GM20000 (cell line): Measurements from ENCODE around the gene NIN.

Experiments
- DNase-seq: peaks from one replicate; pipeline ENCODE4 v3.0.0; 2012; ENCODE audit warnings: low spot score
- TF ChIP-seq, protein P1 (sequence below): IDR thresholded peaks from 2 replicates; pipeline ENCODE4 v1.5.1; 2012; ENCODE audit warnings: mild to moderate bottlenecking, control low read depth; ENCODE audit errors: extremely low read depth, missing control alignments

NIN gene, protein sequence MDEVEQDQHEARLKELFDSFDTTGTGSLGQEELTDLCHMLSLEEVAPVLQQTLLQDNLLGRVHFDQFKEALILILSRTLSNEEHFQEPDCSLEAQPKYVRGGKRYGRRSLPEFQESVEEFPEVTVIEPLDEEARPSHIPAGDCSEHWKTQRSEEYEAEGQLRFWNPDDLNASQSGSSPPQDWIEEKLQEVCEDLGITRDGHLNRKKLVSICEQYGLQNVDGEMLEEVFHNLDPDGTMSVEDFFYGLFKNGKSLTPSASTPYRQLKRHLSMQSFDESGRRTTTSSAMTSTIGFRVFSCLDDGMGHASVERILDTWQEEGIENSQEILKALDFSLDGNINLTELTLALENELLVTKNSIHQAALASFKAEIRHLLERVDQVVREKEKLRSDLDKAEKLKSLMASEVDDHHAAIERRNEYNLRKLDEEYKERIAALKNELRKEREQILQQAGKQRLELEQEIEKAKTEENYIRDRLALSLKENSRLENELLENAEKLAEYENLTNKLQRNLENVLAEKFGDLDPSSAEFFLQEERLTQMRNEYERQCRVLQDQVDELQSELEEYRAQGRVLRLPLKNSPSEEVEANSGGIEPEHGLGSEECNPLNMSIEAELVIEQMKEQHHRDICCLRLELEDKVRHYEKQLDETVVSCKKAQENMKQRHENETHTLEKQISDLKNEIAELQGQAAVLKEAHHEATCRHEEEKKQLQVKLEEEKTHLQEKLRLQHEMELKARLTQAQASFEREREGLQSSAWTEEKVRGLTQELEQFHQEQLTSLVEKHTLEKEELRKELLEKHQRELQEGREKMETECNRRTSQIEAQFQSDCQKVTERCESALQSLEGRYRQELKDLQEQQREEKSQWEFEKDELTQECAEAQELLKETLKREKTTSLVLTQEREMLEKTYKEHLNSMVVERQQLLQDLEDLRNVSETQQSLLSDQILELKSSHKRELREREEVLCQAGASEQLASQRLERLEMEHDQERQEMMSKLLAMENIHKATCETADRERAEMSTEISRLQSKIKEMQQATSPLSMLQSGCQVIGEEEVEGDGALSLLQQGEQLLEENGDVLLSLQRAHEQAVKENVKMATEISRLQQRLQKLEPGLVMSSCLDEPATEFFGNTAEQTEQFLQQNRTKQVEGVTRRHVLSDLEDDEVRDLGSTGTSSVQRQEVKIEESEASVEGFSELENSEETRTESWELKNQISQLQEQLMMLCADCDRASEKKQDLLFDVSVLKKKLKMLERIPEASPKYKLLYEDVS (N-terminal part only)

DNA sequence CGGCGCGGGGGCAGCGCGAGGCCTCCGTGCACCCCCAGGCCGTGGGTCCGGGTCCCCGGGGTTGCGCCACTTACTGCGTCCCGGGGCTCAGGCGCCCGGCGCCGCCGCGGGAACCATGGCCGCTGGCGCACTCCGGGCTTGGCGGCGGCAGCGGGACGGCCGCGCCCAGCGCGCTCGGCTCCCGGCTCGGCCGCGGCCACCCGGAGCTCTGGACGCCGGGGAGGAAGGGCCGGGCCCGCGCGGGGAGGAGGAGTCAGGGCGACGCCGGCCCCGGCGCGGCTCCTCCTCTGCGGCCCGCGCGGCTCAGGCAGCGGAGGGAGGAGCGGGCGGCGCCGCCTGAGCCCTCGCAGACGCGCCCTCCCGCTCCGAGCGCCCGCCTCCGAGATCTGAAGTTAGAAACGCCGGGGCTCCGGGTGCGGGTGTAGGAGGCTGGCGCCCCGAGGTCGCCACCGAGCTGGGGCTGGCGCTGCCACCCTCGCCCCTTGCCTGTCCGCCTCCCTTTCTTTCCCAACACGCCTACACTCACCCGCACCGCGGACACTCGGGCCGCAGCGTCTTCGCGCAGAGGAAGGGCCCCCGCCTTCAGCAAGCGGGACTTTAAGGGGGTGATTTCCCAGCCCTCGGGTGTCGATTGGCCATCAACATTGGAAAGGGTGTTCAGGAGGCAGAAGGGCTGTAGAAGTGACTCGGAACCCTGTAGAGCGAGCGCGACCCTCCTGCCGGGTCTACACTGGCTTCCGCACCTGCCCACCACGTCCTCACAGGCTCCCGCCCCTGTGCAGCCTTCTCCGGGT lies at the start of gene NIN:
Gene NIN (minus strand): TSS at position 231 of the 794 bp plus-strand sequence. CDS start 9,106 bp downstream, outside the sequence.
- TF ChIP-seq, protein P1, sequence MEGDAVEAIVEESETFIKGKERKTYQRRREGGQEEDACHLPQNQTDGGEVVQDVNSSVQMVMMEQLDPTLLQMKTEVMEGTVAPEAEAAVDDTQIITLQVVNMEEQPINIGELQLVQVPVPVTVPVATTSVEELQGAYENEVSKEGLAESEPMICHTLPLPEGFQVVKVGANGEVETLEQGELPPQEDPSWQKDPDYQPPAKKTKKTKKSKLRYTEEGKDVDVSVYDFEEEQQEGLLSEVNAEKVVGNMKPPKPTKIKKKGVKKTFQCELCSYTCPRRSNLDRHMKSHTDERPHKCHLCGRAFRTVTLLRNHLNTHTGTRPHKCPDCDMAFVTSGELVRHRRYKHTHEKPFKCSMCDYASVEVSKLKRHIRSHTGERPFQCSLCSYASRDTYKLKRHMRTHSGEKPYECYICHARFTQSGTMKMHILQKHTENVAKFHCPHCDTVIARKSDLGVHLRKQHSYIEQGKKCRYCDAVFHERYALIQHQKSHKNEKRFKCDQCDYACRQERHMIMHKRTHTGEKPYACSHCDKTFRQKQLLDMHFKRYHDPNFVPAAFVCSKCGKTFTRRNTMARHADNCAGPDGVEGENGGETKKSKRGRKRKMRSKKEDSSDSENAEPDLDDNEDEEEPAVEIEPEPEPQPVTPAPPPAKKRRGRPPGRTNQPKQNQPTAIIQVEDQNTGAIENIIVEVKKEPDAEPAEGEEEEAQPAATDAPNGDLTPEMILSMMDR = no peak
- peak; percentile 93 for DNase-seq

DNA sequence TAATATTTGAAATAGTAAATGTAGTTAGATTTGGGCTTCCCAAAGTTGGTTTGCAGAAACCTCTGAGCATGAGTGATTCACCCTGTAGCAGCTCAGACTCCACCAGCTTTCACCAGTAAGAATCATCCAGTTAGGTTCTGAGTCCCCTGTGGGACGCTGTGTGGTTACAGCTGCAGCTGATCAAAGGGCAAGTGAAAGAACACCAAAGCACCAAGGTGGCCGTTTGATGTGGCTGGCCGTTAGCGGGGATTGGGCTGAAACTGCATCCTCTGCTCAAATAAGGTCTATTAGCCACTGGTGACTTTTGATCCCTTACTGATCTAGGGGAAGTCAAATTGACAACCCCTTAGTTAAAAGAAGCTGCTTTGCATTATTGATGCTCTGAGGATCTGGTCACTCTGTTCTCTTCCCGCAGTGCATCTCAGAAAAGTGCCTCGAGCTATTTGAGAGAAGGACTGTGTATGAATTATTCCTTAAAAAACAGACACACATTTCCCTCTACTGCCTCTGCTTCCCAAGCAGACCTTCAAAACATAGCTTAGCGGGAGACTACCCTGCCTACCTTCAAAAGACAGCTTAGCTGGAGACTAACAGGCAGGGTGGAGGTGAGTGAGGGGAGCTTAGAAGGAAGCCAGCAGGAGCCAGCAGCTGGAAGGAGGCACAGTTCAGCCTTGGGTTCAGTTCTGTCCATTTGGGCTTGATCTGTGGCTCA lies 44.6 kb upstream of the NIN start:
- peak; percentile 88 for DNase-seq
- TF ChIP-seq, protein P1 = no peak

DNA sequence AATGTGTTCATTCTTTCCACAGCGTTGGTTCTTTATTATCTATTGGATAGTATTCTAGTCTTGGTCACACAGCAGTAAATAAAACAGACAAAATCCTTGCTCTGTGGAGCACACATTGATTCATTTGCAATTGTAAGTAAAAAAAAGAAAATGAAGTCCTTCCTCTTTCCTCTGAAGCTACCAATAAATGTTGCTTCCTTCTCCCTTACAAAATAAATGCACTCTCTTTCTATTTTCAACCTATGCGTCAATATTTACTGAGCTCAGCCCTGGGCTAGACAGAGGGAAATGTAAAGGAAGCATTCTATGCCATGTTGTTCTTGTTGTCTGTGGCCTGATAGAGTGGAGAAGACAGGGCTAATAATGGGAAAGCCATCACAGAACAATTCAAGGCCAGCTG lies 43.8 kb upstream of the NIN start:
- no peak for DNase-seq
- TF ChIP-seq, protein P1 = no peak

DNA sequence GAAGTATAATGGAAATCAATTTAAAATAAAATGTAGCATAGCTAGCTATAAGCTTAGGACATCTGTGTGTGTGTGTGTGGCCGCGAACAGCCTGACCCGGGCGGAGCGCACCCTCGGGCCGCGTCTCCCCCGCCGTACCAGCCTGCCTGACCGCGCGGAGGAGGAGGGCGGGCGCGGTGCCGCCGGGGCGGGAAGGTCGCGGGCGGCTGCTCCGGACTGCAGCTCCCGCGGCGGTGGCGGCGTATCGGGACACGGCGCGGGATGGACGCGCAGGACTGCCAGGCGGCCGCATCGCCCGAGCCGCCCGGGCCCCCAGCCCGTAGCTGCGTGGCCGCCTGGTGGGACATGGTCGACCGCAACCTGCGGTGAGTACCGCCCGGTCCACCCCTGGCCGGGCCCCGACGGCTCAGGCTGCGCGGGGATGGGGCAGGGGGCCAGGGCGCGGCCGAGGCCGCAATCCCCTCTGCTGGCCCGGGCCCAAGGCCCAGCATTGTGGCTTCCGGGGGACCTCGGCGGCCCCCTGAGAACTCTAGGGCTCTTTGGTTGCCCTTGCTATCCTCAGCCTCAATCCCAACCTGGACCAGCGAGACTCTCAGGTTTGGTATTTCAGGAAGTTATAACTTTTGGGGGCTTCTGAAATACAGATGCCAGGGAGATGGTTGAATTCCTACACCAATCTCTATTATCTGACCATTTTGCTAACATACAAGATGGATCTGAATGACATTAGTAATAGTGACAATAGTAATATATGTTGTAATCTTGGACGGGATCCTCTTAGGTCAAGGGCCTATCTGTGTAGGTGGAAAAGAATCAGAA lies 41.2 kb upstream of the NIN start, which contains the start of gene ABHD12B:
Gene ABHD12B (plus strand): TSS at position 140 of the 819 bp plus-strand sequence. CDS start 122 bp downstream, at position 262.
- TF ChIP-seq, protein P1 = no peak
- no peak for DNase-seq

- TF ChIP-seq, protein P1 = no peak
- DNase-seq = no peak
Observed at GRCh38 chr14:50871228-50871627, 40.3 kb upstream of the NIN start.
